HG03575 (cell line): Measurements from ENCODE around the gene ERP29.
"Not testable (repeated sequence)": the region's sequence is repeated elsewhere in the genome, so short reads cannot be mapped to it uniquely, and the experiment has no call there.

Source experiments
- ATAC-seq: cut with Tn5 transposase; IDR thresholded peaks from one replicate; pipeline ENCODE4 v1.9.1; 2021; ENCODE audit not compliant: unreplicated experiment, insufficient number of reproducible peaks, low FRiP score; ENCODE audit errors: extremely low read depth

The ERP29 gene

DNA sequence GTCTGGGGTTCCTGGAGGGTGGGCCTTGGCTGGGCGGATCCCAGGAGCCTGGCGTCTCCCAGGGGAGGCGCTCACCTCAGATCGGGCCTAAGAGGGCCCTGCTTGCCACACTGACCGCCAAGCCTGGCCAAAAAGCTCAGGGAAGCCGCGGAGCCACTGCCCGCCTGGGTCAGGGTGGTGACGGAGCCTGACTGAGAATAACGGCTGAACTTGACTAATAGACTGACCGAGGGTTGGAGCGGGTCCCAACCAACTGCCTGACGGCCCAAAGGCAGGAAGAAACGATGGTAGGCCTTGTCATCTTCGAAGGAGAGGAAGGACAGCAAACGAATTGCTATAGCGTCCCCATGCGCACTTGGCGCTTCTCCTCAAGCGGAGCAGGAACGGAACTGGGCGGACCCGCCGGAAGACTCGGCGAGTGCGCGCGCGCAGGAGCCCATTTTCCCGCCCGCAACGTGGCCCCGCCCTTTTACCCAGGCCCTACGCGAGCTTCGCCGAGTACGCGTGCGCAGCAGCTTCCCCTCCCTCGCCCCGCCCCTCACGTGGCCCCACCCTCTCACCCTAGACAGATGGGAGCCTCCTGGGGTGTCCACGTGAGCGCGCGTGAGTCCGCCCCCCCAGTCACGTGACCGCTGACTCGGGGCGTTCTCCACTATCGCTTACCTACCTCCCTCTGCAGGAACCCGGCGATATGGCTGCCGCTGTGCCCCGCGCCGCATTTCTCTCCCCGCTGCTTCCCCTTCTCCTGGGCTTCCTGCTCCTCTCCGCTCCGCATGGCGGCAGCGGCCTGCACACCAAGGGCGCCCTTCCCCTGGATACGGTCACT, at the start of gene ERP29, which contains the start of gene TMEM116:
Gene ERP29 (plus strand): TSS at position 652 of the 826 bp plus-strand sequence. CDS start 40 bp downstream, at position 692.
Gene TMEM116 (minus strand): TSS at position 391 of the 826 bp plus-strand sequence. CDS start 7,895 bp downstream, outside the sequence.
- ATAC-seq, result no peak

DNA sequence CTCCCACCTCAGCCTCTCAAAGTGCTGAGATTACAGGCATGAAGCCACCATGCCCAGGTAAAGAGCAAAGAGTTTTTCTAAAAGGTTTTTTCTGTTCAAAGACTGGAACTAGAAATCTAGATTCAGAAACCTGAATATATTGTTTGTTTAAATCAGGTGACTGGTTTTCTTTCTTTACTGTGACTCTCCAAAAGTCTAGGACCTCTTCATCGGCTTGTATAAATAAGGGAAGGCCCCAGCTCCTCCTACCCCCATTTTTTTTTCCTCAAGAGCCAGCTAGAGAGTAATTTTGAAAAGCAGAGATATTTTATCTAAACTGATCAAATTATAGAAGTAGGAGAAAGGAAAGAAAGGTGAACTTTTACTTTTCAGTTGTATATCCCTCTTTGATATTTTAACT, 48.3 kb upstream of the ERP29 start:
- no peak for ATAC-seq

DNA sequence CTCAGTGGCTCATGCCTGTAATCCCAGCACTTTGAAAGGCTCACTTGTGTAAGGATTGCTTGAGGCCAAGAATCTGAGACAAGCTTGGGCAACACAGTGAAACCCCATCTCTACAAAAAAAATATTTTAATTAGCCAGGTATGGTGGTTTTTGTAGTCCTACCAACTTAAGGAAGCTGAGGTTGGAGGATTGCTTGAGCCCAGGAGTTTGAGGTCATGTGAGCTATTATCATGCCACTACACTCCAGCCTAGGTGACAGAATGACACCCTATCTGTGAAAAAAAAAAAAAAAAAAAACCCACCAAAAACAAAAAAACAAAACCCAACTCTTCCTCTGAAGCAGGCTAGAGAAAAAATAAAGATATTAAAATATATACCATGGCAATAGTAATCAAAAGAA, 41.4 kb upstream of the ERP29 start:
- no peak for ATAC-seq

DNA sequence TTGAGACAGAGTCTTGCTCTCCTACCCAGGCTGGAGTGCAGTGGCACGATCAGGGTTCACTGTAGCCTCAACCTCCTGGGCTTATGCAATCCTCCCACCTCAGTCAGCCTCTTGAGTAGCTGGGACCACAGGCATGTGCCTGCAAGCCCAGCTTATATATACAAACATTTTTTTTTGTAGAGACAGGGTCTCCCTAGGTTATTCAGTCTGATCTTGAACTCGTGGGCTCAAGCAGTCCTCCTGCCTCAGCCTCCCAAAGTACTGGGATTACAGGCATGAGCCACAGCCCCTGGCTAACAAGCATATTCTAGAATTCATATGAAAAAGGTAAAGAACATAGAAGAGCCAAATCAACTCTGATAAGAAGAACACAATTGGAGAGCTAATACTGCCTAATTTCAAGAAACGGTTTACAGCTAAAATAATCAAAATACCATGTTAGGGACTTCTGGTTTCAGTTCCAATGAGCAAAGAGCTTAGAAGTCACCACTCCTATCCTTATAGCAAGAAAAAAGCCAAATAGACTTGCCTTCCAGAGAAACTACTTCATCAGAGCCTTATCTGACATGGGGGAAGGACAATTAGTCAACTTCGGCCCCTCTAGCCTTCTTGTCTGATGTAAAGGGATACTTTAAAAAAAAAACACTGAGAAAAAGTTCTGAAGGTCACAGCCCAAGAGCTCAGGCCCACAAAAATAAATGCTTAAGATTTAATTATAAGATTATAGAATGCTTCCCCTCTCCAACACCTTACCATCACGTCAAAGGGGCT, 37.9 kb upstream of the ERP29 start:
- no peak for ATAC-seq

DNA sequence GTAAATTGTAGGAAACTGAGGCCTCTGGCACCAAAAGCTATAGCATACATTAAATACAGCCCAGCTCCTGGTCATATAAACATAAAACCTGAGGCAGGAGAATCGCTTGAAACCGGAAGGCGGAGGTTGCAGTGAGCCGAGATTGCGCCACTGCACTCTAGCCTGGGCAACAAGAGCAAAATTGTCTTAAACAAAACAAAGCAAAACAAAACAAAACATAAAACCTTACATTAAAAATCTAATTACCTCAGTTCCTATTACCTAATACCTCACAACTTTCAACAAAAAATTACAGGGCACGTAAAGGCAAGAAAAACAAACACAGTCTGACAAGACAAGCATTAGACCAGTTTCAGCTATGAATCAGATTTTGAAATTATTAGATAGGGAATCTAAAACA, 36.9 kb upstream of the ERP29 start:
- no peak for ATAC-seq

DNA sequence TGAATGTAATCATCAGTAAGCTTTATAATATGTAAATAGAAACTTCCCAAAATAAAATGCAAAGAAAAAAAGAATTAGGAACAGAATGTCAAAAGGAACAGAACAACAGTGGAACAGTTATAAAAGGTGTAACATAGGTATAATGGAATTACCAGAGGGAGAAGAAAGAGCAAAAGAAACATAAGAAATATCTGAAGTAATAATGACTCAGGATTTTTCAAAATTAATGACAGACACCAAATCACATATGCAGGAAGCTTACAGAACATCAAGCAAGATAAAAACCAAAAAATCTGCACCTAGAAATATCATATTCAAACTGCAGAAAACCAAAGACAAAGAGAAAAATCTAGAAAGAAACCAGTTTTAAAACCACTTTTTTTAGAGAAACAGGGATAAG, 36.4 kb upstream of the ERP29 start:
- no peak for ATAC-seq

DNA sequence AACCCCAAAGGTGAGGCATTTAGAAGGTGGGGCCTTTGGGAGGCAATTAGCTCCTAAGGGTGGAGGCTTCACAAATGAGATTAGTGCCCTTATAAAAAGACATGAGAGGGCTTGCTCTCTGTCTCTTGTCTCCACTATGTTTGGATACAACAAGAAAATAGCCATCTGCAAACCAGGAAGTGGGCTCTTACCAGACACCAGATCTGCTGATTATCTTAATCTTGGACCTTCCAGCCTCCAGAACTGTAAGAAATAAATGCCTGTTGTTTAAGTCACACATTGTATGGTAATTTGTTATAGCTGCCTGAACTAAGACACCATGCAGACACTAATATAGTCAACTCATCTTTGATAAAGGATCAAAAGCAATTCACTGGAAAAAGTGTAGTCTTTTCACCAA, 34.7 kb upstream of the ERP29 start:
- no peak for ATAC-seq

DNA sequence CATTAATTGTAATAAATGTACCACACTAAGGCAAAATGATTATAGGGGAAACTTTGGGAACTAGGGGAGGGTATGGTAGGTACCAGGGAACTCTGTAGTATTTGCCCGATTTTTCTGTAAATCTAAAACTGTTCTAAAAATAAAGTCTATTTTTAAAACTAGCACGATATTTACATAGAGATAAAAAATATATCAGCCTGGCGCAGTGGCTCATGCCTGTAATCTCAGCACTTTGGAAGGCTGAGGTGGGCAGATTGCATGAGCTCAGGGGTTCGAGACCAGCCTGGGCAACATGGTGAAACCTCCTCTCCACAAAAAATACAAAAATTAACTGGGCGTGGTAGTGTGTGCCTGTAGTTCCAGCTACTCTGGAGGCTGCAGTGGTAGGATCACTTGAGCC, 32.6 kb upstream of the ERP29 start:
- ATAC-seq, result no peak

DNA sequence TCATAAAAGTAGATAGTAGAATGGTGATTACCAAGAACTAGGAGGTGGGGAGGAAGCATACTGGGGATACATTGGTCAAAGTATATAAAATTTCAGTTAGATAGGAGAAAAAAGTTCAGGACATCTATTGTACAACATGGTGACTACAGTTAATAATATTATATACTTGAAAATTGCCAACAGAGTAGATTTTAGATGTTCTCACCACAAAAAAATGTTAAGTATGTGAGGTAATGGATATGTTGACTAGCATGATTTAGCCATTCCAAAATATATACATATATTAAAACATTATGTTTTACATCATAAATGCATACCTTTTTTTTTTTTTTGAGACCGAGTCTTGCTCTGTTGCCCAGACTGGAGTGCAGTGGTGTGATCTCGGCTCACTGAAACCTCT, 31.2 kb upstream of the ERP29 start:
- ATAC-seq, result no peak

DNA sequence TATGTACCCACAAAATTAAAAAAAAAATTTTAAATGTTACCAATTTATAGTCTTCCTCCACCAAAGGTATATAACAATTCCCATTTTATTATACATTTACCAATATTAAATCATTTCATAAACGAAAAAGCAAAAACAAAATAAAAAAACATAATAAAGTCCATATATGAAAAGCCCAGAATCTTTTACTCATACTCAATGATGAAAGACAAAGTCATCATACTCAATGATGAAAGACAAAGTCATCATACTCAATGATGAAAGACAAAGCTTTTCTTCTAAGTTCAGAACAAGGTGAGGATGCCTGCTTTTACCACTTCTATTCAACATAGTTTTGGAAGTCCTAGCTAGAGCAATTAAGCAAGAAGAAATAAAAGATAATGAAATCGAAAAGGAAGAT, 28.4 kb upstream of the ERP29 start:
- ATAC-seq, result no peak

DNA sequence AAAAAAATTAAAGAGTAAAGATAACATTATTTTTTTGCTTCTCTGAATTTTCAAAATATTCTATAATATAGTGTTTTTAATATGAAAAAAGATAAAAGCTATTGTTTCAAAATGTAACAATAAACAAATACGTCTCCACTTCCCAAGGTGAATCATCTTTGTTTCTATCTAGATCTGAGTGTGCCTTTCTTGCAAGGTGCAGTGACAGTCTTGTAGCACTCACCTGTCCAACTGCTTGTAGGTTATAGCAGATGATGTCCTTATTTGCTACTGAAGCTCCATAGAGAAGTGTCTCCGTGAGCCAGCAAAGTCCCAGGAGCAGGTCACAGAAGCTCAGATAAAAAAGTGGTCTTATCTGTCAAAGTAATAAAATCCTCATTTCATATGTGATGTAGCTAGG, 21.7 kb upstream of the ERP29 start:
- ATAC-seq, result no peak

DNA sequence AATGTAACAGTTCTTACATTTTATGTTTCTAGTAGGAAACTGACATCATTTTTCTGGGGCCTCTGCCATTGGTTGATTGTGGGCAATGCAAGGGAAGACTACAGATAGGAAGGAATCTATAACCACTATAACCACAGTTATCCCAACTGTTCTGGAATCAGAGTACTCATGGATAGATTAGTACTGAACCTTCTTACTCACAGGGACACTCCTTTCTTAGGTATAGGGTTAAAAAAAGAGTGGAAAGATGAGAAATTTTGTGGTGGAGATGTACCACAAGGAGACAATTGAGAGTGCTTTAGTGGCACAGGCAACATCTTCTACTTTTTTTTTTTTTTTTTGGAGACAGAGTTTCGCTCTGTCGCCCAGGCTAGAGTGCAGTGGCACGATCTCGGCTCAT, 21.3 kb upstream of the ERP29 start:
- ATAC-seq, result no peak

DNA sequence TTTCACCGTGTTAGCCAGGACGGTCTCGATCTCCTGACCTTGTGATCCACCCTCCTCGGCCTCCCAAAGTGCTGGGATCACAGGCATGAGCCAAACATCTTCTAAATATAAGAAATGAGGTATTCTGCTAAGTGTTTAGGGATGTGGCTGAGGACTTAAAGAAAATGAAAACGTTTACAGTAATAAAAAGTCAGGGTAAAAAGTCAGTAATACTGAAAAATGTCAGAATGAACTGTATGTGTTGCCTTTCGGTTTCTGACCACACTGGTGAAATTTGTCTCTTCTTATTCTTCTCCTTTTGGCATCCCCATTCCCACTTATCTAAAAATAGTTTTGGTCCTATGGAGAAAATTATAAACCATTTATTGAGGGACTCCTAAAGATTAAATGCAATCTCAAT, 20.8 kb upstream of the ERP29 start:
- no peak for ATAC-seq

DNA sequence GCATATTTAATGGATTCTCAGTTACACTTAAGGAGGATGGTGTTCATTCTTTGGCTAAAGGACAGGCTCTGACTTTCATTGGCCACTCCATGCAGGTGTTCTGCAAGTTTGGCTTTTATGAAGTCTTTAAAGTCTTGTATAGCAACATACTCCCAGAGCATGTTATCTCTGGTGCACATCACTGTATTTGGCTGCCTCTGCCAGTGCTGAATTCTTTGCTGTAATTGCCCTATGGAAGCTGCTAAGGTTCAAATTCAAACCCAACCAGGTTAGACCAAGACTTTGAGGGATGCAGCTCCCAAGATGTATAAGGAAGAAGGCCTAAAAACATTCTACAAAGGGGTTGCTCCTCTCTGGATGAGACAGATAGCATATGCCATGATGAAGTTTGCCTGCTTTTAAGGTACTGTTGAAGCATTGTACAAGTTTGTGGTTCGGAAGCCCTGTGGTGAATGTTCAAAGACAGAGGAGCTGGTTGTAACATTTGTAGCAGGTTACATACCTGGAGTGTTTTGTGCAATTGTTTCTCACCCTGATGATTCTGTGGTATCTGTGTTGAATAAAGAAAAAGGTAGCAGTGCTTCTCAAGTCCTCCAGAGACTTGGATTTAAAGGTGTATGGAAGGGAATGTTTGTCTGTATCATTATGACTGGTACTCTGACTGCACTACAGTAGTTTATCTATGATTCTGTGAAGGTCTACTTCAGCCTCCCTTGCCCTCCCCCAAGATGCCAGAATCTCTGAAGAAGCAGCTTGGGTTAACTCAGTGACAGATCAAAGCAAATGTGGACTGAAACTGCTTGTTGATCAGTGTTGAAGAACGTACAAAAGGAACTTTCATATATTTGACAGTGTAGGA, 19.7 kb upstream of the ERP29 start:
- no peak for ATAC-seq

DNA sequence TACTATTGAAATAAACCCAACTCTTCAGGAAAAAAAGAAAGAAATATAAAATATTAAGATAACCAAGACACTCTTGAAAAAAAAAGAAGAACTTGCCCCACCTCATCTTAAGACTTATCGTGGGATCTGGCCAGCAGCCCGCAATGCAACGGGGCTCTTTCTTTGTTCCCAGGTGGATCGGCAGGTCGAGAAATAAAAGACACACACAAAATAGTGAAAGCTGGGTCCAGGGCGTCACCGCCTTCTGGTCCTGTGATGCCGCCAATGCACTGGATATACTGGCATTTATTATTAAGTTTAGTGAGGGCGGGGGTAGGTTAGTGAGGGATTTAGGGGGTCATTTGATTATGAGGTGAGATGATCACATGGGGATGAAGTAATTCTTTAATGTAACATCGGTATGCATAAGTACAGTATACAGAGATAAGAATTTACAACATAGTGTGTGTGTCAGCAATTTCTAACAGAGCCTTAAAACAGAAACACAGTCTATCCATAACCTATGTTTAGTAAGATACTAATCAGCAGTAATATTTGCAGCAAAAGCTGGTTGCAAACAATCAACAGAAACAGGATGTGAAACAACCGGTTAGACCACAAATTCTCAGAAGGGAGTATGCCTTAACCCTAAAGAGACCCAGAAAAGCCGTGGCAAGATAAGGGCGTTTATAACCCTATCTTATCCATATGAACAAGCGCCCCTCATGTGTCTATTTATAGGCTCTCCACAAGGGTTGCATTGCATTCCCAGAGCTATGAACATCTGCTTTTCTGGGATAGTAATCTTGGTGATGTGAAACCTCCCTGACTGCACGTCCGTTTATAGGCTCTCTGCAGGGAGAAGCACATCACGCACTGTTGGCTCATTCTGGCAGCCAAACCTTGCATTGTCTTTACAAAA, 18.8 kb upstream of the ERP29 start:
- ATAC-seq, result not testable (repeated sequence)

DNA sequence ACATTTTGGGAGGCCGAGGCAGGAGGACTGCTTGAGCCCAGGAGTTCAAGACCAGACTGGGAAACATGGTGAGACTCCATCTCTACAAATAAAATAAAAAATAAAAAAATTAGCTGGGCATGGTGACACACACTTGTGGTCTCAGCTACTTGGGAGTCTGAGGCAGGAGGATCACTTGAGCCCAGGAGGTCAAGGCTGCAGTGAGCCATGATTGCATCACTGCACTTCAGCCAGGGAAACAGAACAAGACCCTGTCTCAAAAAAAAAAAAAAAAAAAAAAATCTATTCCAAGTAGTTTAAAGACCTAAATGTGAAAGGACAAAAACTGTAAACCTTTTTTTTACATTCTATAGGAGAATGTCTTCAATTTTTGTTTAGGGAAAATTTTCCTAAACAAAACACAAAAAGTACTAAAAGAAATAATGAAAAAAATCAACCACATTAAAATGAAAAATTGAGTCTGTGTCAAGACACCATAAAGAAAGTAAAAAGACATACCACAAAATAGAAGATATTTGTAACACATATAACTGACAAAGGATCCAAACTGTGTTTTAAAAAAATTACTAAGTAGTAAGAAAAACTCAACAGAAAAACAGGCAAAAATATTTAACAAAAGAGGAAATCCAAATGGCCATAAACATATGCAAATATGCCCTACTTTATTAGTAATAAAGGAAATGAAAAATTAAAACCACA, 17.3 kb upstream of the ERP29 start:
- no peak for ATAC-seq

DNA sequence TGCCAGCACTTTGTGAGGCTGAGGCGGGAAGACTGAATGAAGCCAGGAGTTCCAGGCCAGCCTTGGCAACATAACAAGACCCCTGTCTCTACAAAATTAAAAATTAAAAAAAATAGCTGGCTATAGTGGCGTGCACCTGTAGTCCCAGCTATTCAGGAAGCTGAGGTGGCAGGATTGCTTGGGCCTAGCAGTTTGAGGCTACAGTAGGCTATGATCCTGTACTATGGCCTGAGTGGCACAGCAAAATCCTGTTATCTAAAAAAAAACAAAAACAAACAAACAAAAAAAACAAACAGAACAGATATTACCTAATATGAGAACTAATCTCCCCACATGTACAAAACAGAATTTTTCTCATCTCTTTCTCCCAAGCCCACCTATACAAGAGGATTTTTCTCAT, 15.9 kb upstream of the ERP29 start:
- ATAC-seq, result no peak

DNA sequence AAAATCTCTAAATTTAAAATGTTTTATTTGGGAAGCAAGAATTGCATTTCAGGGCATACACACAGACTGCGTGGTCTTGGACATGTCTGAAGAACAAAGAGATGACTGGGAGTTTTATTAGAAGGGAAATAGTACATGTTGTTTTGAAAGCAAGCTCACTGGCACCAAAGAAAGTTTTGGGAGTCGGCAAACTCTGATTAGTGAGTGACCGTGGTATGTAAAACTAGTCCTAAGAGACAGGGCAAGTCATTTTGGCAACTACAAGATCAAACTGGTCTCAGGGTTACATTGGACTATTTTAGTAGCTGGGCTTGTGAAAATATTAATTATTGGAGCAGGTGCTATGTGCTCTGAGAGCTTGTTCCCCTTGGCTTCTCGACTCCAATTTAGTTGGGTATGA, 15.2 kb upstream of the ERP29 start:
- ATAC-seq, result no peak
